Smooth muscle cell (in vitro differentiated cells): ENCODE results near the gene DLK1. TPM values are rescaled to one million over a fixed set of nuclear protein-coding genes. Genes with fewer than 3 reads are reported as not detected.

Experiments used
- DNase-seq: peaks from one replicate; lab custom pipeline; 2025; ENCODE audit not compliant: unreplicated experiment; lab: John Stamatoyannopoulos, UW
- H2AFZ ChIP-seq: fragments of 200-600 bp; sonication (generic); 2 replicates; pipeline ENCODE4 v1.6.0; 2016; ENCODE audit warnings: antibody characterized with exemption, low read depth, mild to moderate bottlenecking
- H3F3A ChIP-seq: fragments of 200-600 bp; sonication (generic); 2 replicates; pipeline ENCODE4 v1.6.0; 2017; ENCODE audit warnings: antibody characterized with exemption, low read depth
- H3K27ac ChIP-seq: fragments of 200-600 bp; sonication (generic); 2 replicates; pipeline ENCODE4 v1.5.1; 2016; ENCODE audit warnings: low read depth, mild to moderate bottlenecking
- H3K27me3 ChIP-seq: fragments of 200-600 bp; sonication (generic); 2 replicates; pipeline ENCODE4 v1.6.1; 2016; ENCODE audit warnings: low read depth, mild to moderate bottlenecking
- H3K36me3 ChIP-seq: fragments of 200-600 bp; sonication (generic); 2 replicates; pipeline ENCODE4 v1.5.1; 2016; ENCODE audit warnings: low read depth
- H3K4me1 ChIP-seq: fragments of 200-600 bp; sonication (generic); 2 replicates; pipeline ENCODE4 v1.5.1; 2016; ENCODE audit warnings: low read depth
- H3K4me2 ChIP-seq: fragments of 200-600 bp; sonication (generic); 2 replicates; pipeline ENCODE4 v1.6.0; 2016; ENCODE audit warnings: mild to moderate bottlenecking
- H3K4me3 ChIP-seq: fragments of 200-600 bp; sonication (generic); 2 replicates; pipeline ENCODE4 v1.5.1; 2016; ENCODE audit warnings: mild to moderate bottlenecking
- H3K79me2 ChIP-seq: fragments of 200-600 bp; sonication (generic); 2 replicates; pipeline ENCODE4 v1.6.0; 2016; ENCODE audit warnings: low read depth, mild to moderate bottlenecking
- H3K9ac ChIP-seq: fragments of 200-600 bp; sonication (generic); 2 replicates; pipeline ENCODE4 v1.6.0; 2016; ENCODE audit warnings: low read depth
- H3K9me3 ChIP-seq: fragments of 200-600 bp; sonication (generic); replicated peaks from 2 replicates; pipeline ENCODE4 v1.5.1; 2016; ENCODE audit warnings: low read depth
- H4K20me1 ChIP-seq: fragments of 200-600 bp; sonication (generic); 2 replicates; pipeline ENCODE4 v1.6.0; 2016; ENCODE audit warnings: low read depth
- WGBS: methylation state at CpG from one replicate; pipeline ENCODE4 v1.1.7; 2016; ENCODE audit warnings: low lambda C conversion rate; 5-methylcytosine and 5-hydroxymethylcytosine counted together
- polyA plus RNA-seq: library from polyadenylated mRNA; unstranded; fragments of >200 nt; fragmentation: Nextera tagmentation; extraction: Ambion mirVana; gene quantifications from 2 replicates; pipeline ENCODE4 v1.2.1, GENCODE V29; 2016
- total RNA-seq: library from RNA; depleted of rRNA; stranded (reverse); fragments of >200 nt; gene quantifications from 2 replicates; pipeline ENCODE4 v1.2.3, GENCODE V29; 2014
- TF ChIP-seq, protein P1 (sequence below): fragments of 200-600 bp; sonication (generic); IDR thresholded peaks from 2 replicates; pipeline ENCODE4 v1.5.1; 2017; ENCODE audit warnings: borderline replicate concordance, mild to moderate bottlenecking, antibody characterized with exemption; ENCODE audit not compliant: insufficient read depth, poor library complexity, severe bottlenecking

The DLK1 gene
- total and polyA plus RNA-seq, 2 experiments from 2014 or later, result 3,515 to 15,731 TPM

DNA sequence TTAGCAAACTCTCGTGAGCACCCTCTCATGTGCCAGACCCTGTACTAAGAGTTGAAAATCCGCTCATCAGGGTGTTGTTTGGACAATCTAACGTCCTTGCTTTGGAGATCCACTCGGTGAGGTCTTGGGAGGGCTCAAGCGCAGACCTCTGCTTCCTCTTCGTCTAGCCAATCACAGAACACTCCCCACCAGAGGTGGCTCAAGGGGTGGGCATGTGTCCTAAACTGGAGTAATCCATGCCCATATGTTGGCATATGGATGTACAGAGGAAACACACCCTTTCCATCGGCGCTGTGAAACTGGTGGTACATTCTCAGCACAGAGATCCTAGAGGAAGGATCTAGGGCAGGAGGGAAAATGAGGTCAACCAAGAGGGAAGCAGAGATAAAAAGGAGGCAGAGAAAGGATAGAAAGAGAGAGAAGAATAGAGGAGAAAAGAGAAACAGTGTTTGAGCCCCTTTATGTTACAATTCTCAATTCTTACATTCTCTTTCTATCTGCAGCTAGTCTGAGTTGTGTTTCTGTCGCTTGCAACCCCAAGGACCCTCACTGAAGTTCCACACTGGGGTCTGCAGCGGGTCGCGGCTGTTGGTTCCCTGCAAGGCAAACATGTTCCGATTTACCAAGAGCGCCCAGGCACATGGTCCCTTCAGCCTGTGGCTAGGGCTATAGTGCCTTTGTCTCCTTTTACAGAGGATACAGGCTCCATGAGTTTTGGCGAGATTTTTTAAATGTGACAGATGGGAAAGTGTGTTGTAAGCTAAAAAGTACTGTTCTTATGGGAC, 40.5 kb downstream of the DLK1 start:
- no peak overlapping the region for H3K9ac ChIP-seq
- no peaks in the 10 kb centered on the region for H3K36me3 ChIP-seq
- no peak overlapping the region for H3K4me3 ChIP-seq
- no peaks in the 10 kb centered on the region for H3K9me3 ChIP-seq
- no peaks in the 10 kb centered on the region for H3K79me2 ChIP-seq
- H3K4me2 ChIP-seq, result no peak overlapping the region
- TF ChIP-seq, protein P1, sequence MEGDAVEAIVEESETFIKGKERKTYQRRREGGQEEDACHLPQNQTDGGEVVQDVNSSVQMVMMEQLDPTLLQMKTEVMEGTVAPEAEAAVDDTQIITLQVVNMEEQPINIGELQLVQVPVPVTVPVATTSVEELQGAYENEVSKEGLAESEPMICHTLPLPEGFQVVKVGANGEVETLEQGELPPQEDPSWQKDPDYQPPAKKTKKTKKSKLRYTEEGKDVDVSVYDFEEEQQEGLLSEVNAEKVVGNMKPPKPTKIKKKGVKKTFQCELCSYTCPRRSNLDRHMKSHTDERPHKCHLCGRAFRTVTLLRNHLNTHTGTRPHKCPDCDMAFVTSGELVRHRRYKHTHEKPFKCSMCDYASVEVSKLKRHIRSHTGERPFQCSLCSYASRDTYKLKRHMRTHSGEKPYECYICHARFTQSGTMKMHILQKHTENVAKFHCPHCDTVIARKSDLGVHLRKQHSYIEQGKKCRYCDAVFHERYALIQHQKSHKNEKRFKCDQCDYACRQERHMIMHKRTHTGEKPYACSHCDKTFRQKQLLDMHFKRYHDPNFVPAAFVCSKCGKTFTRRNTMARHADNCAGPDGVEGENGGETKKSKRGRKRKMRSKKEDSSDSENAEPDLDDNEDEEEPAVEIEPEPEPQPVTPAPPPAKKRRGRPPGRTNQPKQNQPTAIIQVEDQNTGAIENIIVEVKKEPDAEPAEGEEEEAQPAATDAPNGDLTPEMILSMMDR, result no peak
- no peak for DNase-seq
- H3K27me3 ChIP-seq, result no peaks in the 10 kb centered on the region
- no peak overlapping the region for H3K27ac ChIP-seq
- H2AFZ ChIP-seq, result no peak overlapping the region
- 95% methylated on average over 15 of the region's 15 CpGs for WGBS
- H4K20me1 ChIP-seq, result no peaks in the 10 kb centered on the region
- H3K4me1 ChIP-seq, result peaks cover 13% of the 10 kb centered on the region
- H3F3A ChIP-seq, result peaks cover 14% of the 10 kb centered on the region

GRCh38 chr14:100767788-100768536, 41.3 kb downstream of the DLK1 start:
- TF ChIP-seq, protein P1, result no peak
- no peak overlapping the region for H3K27ac ChIP-seq
- H3K4me2 ChIP-seq, result no peak overlapping the region
- H4K20me1 ChIP-seq, result no peaks in the 10 kb centered on the region
- H3K9me3 ChIP-seq, result no peaks in the 10 kb centered on the region
- no peak overlapping the region for H3K9ac ChIP-seq
- H3F3A ChIP-seq, result peaks cover 6% of the 10 kb centered on the region
- no peak overlapping the region for H2AFZ ChIP-seq
- H3K27me3 ChIP-seq, result no peaks in the 10 kb centered on the region
- WGBS, result 94% methylated on average over 14 of the region's 14 CpGs
- no peaks in the 10 kb centered on the region for H3K36me3 ChIP-seq
- DNase-seq, result no peak
- H3K79me2 ChIP-seq, result no peaks in the 10 kb centered on the region
- H3K4me1 ChIP-seq, result peaks cover 13% of the 10 kb centered on the region
- no peak overlapping the region for H3K4me3 ChIP-seq

- Histone ChIP-seq H3K4me1 (peaks cover 13% of the 10 kb centered on the region), H3K79me2 (no peaks in the 10 kb centered on the region), H3K4me2 (no peak overlapping the region), H4K20me1 (no peaks in the 10 kb centered on the region), H3K9me3 (no peaks in the 10 kb centered on the region), H3K36me3 (no peaks in the 10 kb centered on the region), H3K27ac (peak overlapping the region; percentile 95), H3K27me3 (no peaks in the 10 kb centered on the region), H3K9ac (peak overlapping the region; percentile 69), H2AFZ (no peak overlapping the region), H3F3A (peaks cover 6% of the 10 kb centered on the region), H3K4me3 (no peak overlapping the region)
- TF ChIP-seq, protein P1, result no peak
- no peak for DNase-seq
- 95% methylated on average over 31 of the region's 32 CpGs for WGBS
Observed at GRCh38 chr14:100769035-100769939, 42.6 kb downstream of the DLK1 start.
